GM18867 (cell line): Measurements from ENCODE around the gene FOXD4L5.
"Not testable (repeated sequence)": the region's sequence is repeated elsewhere in the genome, so short reads cannot be mapped to it uniquely, and the experiment has no call there.

ENCODE experiments used
- ATAC-seq: cut with Tn5 transposase; IDR thresholded peaks from one replicate; pipeline ENCODE4 v1.9.1; 2021; ENCODE audit warnings: mild to moderate bottlenecking, moderate library complexity; ENCODE audit not compliant: unreplicated experiment

Gene FOXD4L5

DNA sequence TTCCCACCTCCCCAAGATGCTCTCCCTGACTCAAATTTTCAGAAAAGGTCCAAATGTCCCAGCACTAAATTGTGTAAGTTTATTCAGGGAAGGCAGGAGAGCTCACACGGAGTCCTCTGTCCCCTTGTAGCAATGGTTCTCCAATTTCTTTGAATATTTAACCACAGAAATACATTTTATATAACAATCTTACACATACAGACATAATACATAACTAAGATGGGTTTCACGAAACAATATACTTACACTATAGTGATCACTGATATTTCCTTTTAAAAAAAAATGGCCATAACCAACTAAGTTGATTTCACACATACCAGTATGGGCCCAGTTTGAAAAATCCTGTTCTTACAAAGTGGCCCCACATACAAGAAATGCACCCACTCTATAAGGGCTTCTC is at the start of gene FOXD4L5:
Gene FOXD4L5, minus strand, starts transcription at position 101 of the 400 bp plus-strand sequence. CDS start 832 bp downstream, outside the sequence.
- not testable (repeated sequence) for ATAC-seq

DNA sequence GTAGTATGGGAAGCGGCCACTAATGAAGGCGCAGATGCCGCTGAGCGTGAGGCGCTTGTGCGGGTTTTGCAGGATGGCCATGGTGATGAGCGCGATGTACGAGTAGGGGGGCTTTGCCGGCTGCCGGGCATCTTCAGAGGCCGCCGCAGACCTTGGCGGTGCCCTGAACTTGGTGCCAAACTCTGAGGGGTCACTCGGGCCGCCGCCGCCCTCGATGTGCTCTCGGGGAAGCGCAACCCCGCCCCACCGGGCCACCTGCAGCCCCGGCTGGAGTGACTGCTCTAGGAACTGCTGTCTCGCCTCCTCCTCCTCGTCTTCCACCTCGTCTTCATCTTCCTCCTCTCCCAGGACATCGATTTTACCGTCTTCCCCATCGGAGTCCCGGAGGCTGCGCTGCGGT is 1.1 kb downstream of the FOXD4L5 start:
- not testable (repeated sequence) for ATAC-seq

GRCh38 chr9:65282976-65283375 is 2.0 kb downstream of the FOXD4L5 start:
- ATAC-seq = not testable (repeated sequence)
